ENCODE data around the gene ST6GALNAC5.

- TF ChIP-seq POLR2A (IDR thresholded peaks at IDR 0.05) (no peak), EP300 (IDR thresholded peaks at IDR 0.05) (no peak)
- TF ChIP-seq, protein P1, sequence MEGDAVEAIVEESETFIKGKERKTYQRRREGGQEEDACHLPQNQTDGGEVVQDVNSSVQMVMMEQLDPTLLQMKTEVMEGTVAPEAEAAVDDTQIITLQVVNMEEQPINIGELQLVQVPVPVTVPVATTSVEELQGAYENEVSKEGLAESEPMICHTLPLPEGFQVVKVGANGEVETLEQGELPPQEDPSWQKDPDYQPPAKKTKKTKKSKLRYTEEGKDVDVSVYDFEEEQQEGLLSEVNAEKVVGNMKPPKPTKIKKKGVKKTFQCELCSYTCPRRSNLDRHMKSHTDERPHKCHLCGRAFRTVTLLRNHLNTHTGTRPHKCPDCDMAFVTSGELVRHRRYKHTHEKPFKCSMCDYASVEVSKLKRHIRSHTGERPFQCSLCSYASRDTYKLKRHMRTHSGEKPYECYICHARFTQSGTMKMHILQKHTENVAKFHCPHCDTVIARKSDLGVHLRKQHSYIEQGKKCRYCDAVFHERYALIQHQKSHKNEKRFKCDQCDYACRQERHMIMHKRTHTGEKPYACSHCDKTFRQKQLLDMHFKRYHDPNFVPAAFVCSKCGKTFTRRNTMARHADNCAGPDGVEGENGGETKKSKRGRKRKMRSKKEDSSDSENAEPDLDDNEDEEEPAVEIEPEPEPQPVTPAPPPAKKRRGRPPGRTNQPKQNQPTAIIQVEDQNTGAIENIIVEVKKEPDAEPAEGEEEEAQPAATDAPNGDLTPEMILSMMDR (IDR thresholded peaks at IDR 0.05), result no peak
Observed at GRCh38 chr1:76957961-76958360, 90.7 kb downstream of the ST6GALNAC5 start.

Data from ovary (tissue), 3 donors.